OCI-LY1 (cell line): ENCODE data around the gene PAPSS2.

ENCODE experiments used
- H2AFZ ChIP-seq: fragments of 200-600 bp; sonication (generic), shearing (Covaris generic); 2 replicates; pipeline ENCODE4 v1.6.0; 2014; ENCODE audit warnings: antibody characterized with exemption, mild to moderate bottlenecking, low read length
- H3F3A ChIP-seq: fragments of 200-600 bp; sonication (generic), shearing (Covaris generic); 2 replicates; pipeline ENCODE4 v1.6.0; 2014; ENCODE audit warnings: mild to moderate bottlenecking, antibody characterized with exemption, low read length, moderate library complexity; ENCODE audit not compliant: insufficient read depth
- H3K27ac ChIP-seq: fragments of 200-600 bp; sonication (generic); 2 replicates; pipeline ENCODE4 v1.5.1; 2014; ENCODE audit warnings: low read length, mixed run types, mild to moderate bottlenecking, low read depth; ENCODE audit not compliant: poor library complexity, severe bottlenecking
- H3K27me3 ChIP-seq: fragments of 200-600 bp; sonication (generic); 2 replicates; pipeline ENCODE4 v1.6.0; 2014; ENCODE audit warnings: antibody characterized with exemption, mild to moderate bottlenecking, low read length, moderate library complexity; ENCODE audit not compliant: insufficient read depth
- H3K36me3 ChIP-seq: fragments of 200-600 bp; sonication (generic); 2 replicates; pipeline ENCODE4 v1.6.1; 2014; ENCODE audit warnings: mild to moderate bottlenecking, antibody characterized with exemption, low read length, moderate library complexity, mixed read lengths; ENCODE audit not compliant: insufficient read depth
- H3K4me1 ChIP-seq: fragments of 200-600 bp; sonication (generic); 2 replicates; pipeline ENCODE4 v1.5.1; 2014; ENCODE audit warnings: mild to moderate bottlenecking, low read length, moderate library complexity; ENCODE audit not compliant: insufficient read depth, severe bottlenecking
- H3K4me2 ChIP-seq: fragments of 200-600 bp; sonication (generic), shearing (Covaris generic); 2 replicates; pipeline ENCODE4 v1.6.1; 2014; ENCODE audit warnings: low read length
- H3K4me3 ChIP-seq: fragments of 200-600 bp; sonication (generic); 2 replicates; pipeline ENCODE4 v1.5.1; 2014; ENCODE audit warnings: low read length, low read depth, mild to moderate bottlenecking, mixed read lengths; ENCODE audit not compliant: poor library complexity, severe bottlenecking
- H3K79me2 ChIP-seq: fragments of 200-600 bp; shearing (Covaris generic); 2 replicates; pipeline ENCODE4 v1.6.1; 2016; ENCODE audit warnings: mixed run types, low read length, mixed read lengths; ENCODE audit not compliant: insufficient read depth
- H3K9ac ChIP-seq: fragments of 200-600 bp; sonication (generic), shearing (Covaris generic); 2 replicates; pipeline ENCODE4 v1.6.1; 2014; ENCODE audit warnings: mild to moderate bottlenecking, low read length, mixed read lengths
- H3K9me2 ChIP-seq: fragments of 200-600 bp; sonication (generic), shearing (Covaris generic); 2 replicates; pipeline ENCODE4 v1.6.1; 2014; ENCODE audit warnings: low read depth, mild to moderate bottlenecking, low read length, mixed read lengths
- H3K9me3 ChIP-seq: fragments of 200-600 bp; shearing (Covaris generic); 2 replicates; pipeline ENCODE4 v1.6.1; 2014; ENCODE audit warnings: low read length, mixed read lengths
- H4K20me1 ChIP-seq: fragments of 200-600 bp; sonication (generic), shearing (Covaris generic); 2 replicates; pipeline ENCODE4 v1.6.0; 2016; ENCODE audit warnings: mild to moderate bottlenecking, low read length; ENCODE audit not compliant: insufficient read depth
- CTCF ChIP-seq: fragments of 200-600 bp; sonication (generic), shearing (Covaris generic); IDR thresholded peaks from 2 replicates; pipeline ENCODE4 v1.5.1; 2017; ENCODE audit warnings: mild to moderate bottlenecking, antibody characterized with exemption, low read length, moderate library complexity, mixed read lengths
- EZH2 ChIP-seq: fragments of 200-600 bp; sonication (generic), shearing (Covaris generic); IDR thresholded peaks from 2 replicates; pipeline ENCODE4 v1.8.0; 2017; ENCODE audit warnings: borderline replicate concordance, mixed run types, mild to moderate bottlenecking, antibody characterized with exemption, low read length, moderate library complexity, mixed read lengths

Gene PAPSS2

GRCh38 chr10:87656431-87657072, 3.1 kb upstream of the PAPSS2 start:
- H3K4me3 ChIP-seq = no peak overlapping the region
- no peak overlapping the region for H3K27ac ChIP-seq
- no peaks in the 10 kb centered on the region for H3F3A ChIP-seq
- no peaks in the 10 kb centered on the region for H4K20me1 ChIP-seq
- no peaks in the 10 kb centered on the region for H3K9me3 ChIP-seq
- peak; percentile 80 for TF ChIP-seq CTCF
- no peak for TF ChIP-seq EZH2
- no peaks in the 10 kb centered on the region for H3K79me2 ChIP-seq
- H3K27me3 ChIP-seq = no peaks in the 10 kb centered on the region
- no peaks in the 10 kb centered on the region for H3K36me3 ChIP-seq
- peaks cover 9% of the 10 kb centered on the region for H3K4me1 ChIP-seq
- no peak overlapping the region for H3K4me2 ChIP-seq
- no peak overlapping the region for H2AFZ ChIP-seq
- no peak overlapping the region for H3K9ac ChIP-seq
- H3K9me2 ChIP-seq = no peaks in the 10 kb centered on the region

- no peak overlapping the region for H3K4me3 ChIP-seq
- H3F3A ChIP-seq = no peaks in the 10 kb centered on the region
- H3K9me2 ChIP-seq = no peaks in the 10 kb centered on the region
- H4K20me1 ChIP-seq = no peaks in the 10 kb centered on the region
- H3K9ac ChIP-seq = no peak overlapping the region
- H2AFZ ChIP-seq = no peak overlapping the region
- H3K4me2 ChIP-seq = no peak overlapping the region
- H3K27me3 ChIP-seq = no peaks in the 10 kb centered on the region
- peaks cover 9% of the 10 kb centered on the region for H3K4me1 ChIP-seq
- no peak for TF ChIP-seq EZH2
- no peak for TF ChIP-seq CTCF
- H3K36me3 ChIP-seq = no peaks in the 10 kb centered on the region
- H3K27ac ChIP-seq = no peak overlapping the region
- H3K9me3 ChIP-seq = no peaks in the 10 kb centered on the region
- no peaks in the 10 kb centered on the region for H3K79me2 ChIP-seq
Observed at GRCh38 chr10:87657371-87657770, 2.3 kb upstream of the PAPSS2 start.

GRCh38 chr10:87658321-87658795, 1.3 kb upstream of the PAPSS2 start:
- H3K4me3 ChIP-seq = no peak overlapping the region
- H3K79me2 ChIP-seq = no peaks in the 10 kb centered on the region
- no peak overlapping the region for H3K4me2 ChIP-seq
- no peak overlapping the region for H2AFZ ChIP-seq
- peaks cover 9% of the 10 kb centered on the region for H3K4me1 ChIP-seq
- H3K27me3 ChIP-seq = no peaks in the 10 kb centered on the region
- TF ChIP-seq EZH2 (no peak), CTCF (no peak)
- no peaks in the 10 kb centered on the region for H3K9me3 ChIP-seq
- no peaks in the 10 kb centered on the region for H4K20me1 ChIP-seq
- no peaks in the 10 kb centered on the region for H3K36me3 ChIP-seq
- no peak overlapping the region for H3K27ac ChIP-seq
- H3K9me2 ChIP-seq = no peaks in the 10 kb centered on the region
- H3F3A ChIP-seq = no peaks in the 10 kb centered on the region
- H3K9ac ChIP-seq = no peak overlapping the region
